ENCODE data around the gene DHX57.

Gene DHX57

GRCh38 chr2:38823386-38823785 is 52.3 kb downstream of the DHX57 start:
- CTCF ChIA-PET = no interaction called here

DNA sequence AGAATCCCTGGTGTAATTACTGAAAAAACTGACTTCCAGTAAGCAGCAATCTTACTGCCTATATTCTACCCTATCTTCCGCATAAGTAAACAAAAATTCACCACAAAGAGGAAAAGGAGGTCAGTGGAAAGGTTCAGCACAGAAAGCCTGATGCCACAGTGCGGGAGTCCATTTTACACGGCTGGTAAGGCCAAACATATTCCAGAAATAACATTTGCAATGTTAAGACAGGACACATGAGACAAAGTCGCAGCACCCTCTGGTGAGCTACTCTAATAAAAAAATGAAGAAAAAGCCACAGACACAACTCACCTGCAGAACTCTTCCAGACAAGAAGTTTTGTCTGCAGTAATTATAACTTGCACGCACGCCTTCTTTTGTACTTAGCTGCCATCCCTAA is 57.2 kb downstream of the DHX57 start:
- CTCF ChIA-PET = interaction anchor here (1.0 to 1.3 kb wide), 2 partner anchors 11 to 503 kb away, joined by 3 read pairs; no protein-coding TSS in a partner anchor
- POLR2A ChIA-PET = no interaction called here
- no peak for DNase-seq (ENCODE audit: low read depth, low spot score)
- TF ChIP-seq, protein P1, sequence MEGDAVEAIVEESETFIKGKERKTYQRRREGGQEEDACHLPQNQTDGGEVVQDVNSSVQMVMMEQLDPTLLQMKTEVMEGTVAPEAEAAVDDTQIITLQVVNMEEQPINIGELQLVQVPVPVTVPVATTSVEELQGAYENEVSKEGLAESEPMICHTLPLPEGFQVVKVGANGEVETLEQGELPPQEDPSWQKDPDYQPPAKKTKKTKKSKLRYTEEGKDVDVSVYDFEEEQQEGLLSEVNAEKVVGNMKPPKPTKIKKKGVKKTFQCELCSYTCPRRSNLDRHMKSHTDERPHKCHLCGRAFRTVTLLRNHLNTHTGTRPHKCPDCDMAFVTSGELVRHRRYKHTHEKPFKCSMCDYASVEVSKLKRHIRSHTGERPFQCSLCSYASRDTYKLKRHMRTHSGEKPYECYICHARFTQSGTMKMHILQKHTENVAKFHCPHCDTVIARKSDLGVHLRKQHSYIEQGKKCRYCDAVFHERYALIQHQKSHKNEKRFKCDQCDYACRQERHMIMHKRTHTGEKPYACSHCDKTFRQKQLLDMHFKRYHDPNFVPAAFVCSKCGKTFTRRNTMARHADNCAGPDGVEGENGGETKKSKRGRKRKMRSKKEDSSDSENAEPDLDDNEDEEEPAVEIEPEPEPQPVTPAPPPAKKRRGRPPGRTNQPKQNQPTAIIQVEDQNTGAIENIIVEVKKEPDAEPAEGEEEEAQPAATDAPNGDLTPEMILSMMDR (IDR thresholded peaks at IDR 0.05; ENCODE audit: insufficient read depth, low read length, missing control alignments) = no peak
- no peak overlapping the region for H3K4me3 ChIP-seq (ENCODE audit: low read depth, low read length)

More at GRCh38 chr2:38823386-38823785, 52.3 kb downstream of the DHX57 start:
- POLR2A ChIA-PET = no interaction called here
- no peak overlapping the region for H3K4me3 ChIP-seq (ENCODE audit: low read depth, low read length)
- no peak for DNase-seq (ENCODE audit: low read depth, low spot score)
- TF ChIP-seq, protein P1 (IDR thresholded peaks at IDR 0.05; ENCODE audit: insufficient read depth, low read length, missing control alignments) = no peak

DNA sequence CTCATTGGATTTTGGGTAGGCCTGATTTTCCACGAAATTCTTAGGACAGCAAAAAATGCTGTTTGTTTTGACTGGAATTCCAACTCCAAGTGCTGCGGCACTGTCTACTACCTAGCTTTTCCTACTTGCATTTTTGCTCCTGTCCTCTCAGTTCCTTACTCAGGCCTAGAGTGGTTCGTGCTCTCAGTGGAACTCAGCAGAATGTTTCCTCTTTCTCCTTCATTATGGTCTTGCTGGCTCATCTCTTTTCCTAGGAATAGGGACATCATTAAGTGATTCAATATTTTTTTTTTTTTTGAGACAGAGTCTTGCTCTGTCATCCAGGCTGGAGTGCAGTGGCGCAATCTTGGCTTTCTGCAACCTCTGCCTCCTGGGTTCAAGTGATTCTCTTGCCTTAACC is 59.8 kb downstream of the DHX57 start:
- TF ChIP-seq, protein P1 (IDR thresholded peaks at IDR 0.05; ENCODE audit: insufficient read depth, low read length, missing control alignments) = no peak
- ChIA-PET CTCF (no interaction called here), POLR2A (no interaction called here)

GRCh38 chr2:38810488-38810887 is 65.2 kb downstream of the DHX57 start:
- DNase-seq (ENCODE audit: low read depth, low spot score) = no peak
- ChIA-PET POLR2A (no interaction called here), CTCF (no interaction called here)
- TF ChIP-seq, protein P1 (IDR thresholded peaks at IDR 0.05; ENCODE audit: insufficient read depth, low read length, missing control alignments) = no peak
- no peak overlapping the region for H3K4me3 ChIP-seq (ENCODE audit: low read depth, low read length)

More for the DNA sequence above, 59.8 kb downstream of the DHX57 start:
- H3K4me3 ChIP-seq (ENCODE audit: low read depth, low read length) = no peak overlapping the region
- DNase-seq (ENCODE audit: low read depth, low spot score) = no peak

GRCh38 chr2:38808677-38809076 is 67.1 kb downstream of the DHX57 start:
- no peak for DNase-seq (ENCODE audit: low read depth, low spot score)
- ChIA-PET POLR2A (no interaction called here), CTCF (interaction anchor here (1.2 kb wide), 1 partner anchor 10 kb away, joined by 3 read pairs; no protein-coding TSS in a partner anchor)
- TF ChIP-seq, protein P1 (IDR thresholded peaks at IDR 0.05; ENCODE audit: insufficient read depth, low read length, missing control alignments) = no peak
- no peak overlapping the region for H3K4me3 ChIP-seq (ENCODE audit: low read depth, low read length)

DNA sequence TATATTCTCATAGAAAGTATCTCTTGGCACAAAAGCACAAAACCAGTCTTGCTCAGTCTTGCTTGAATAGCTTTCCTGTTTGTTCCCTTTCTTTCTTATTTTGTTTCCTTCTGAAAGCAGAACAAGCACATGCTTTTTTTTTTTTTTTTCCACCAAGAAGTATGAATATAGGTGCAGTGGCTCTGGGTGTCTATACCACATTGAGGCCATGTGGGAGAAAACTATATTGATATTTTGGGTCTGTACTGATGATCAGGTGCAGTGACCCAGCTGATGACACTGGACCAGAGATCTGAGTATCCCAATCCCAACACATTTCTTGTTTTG is 69.0 kb downstream of the DHX57 start:
- ChIA-PET CTCF (no interaction called here), POLR2A (no interaction called here)
- no peak overlapping the region for H3K4me3 ChIP-seq (ENCODE audit: low read depth, low read length)
- DNase-seq (ENCODE audit: low read depth, low spot score) = no peak
- TF ChIP-seq, protein P1 (IDR thresholded peaks at IDR 0.05; ENCODE audit: insufficient read depth, low read length, missing control alignments) = no peak

Measured in AG04449 (cell line).